ENCODE measurements around the gene GP9.

Gene GP9

GRCh38 chr3:129030611-129031010 lies 30.0 kb upstream of the GP9 start:
- Histone ChIP-seq H3K36me3 (ENCODE audit: insufficient read depth, low read length) (no peaks in the 10 kb centered on the region), H3K4me2 (ENCODE audit: low read depth, low read length, poor library complexity, severe bottlenecking) (no peak overlapping the region), H3K4me3 (ENCODE audit: low read length, poor library complexity, severe bottlenecking) (no peak overlapping the region), H3K27me3 (ENCODE audit: insufficient read depth, low read length, poor library complexity, severe bottlenecking) (no peaks in the 10 kb centered on the region), H3K4me1 (ENCODE audit: insufficient read depth, low read length, poor library complexity, severe bottlenecking) (peaks cover 24% of the 10 kb centered on the region), H3K79me2 (ENCODE audit: insufficient read depth, low read length) (peaks cover 9% of the 10 kb centered on the region; the same call in 1 of the 2 replicates), H4K20me1 (ENCODE audit: insufficient read depth, low read length, poor library complexity, severe bottlenecking) (no peaks in the 10 kb centered on the region), H2AFZ (ENCODE audit: low read length) (no peak overlapping the region), H3F3A (ENCODE audit: low read depth) (peaks cover 4% of the 10 kb centered on the region; the same call in 1 of the 2 replicates), H3K9me2 (replicated peaks; ENCODE audit: low read depth, low read length) (no peaks in the 10 kb centered on the region), H3K9me3 (ENCODE audit: insufficient read depth, low read depth, low read length) (no peaks in the 10 kb centered on the region), H3K9ac (ENCODE audit: low read depth, low read length, poor library complexity, severe bottlenecking) (no peak overlapping the region)
- no peak for TF ChIP-seq EZH2phosphoT487 (IDR thresholded peaks at IDR 0.05; ENCODE audit: borderline replicate concordance)

- H3K4me1 ChIP-seq (ENCODE audit: insufficient read depth, low read length, poor library complexity, severe bottlenecking), result peaks cover 21% of the 10 kb centered on the region
- H3K79me2 ChIP-seq (ENCODE audit: insufficient read depth, low read length), result no peaks in the 10 kb centered on the region
- no peak overlapping the region for H3K4me3 ChIP-seq (ENCODE audit: low read length, poor library complexity, severe bottlenecking)
- H3K4me2 ChIP-seq (ENCODE audit: low read depth, low read length, poor library complexity, severe bottlenecking), result no peak overlapping the region
- no peaks in the 10 kb centered on the region for H3K9me3 ChIP-seq (ENCODE audit: insufficient read depth, low read depth, low read length)
- no peaks in the 10 kb centered on the region for H4K20me1 ChIP-seq (ENCODE audit: insufficient read depth, low read length, poor library complexity, severe bottlenecking)
- H3K36me3 ChIP-seq (ENCODE audit: insufficient read depth, low read length), result no peaks in the 10 kb centered on the region
- no peaks in the 10 kb centered on the region for H3K27me3 ChIP-seq (ENCODE audit: insufficient read depth, low read length, poor library complexity, severe bottlenecking)
- no peak overlapping the region for H3K9ac ChIP-seq (ENCODE audit: low read depth, low read length, poor library complexity, severe bottlenecking)
- H3F3A ChIP-seq (ENCODE audit: low read depth), result peaks cover 4% of the 10 kb centered on the region; the same call in 1 of the 2 replicates
- H3K9me2 ChIP-seq (replicated peaks; ENCODE audit: low read depth, low read length), result no peaks in the 10 kb centered on the region
- TF ChIP-seq CTCF (conservative IDR thresholded peaks at IDR 0.05; ENCODE audit: low read length) (no peak), EZH2phosphoT487 (IDR thresholded peaks at IDR 0.05; ENCODE audit: borderline replicate concordance) (no peak)
- H2AFZ ChIP-seq (ENCODE audit: low read length), result no peak overlapping the region
Measured at GRCh38 chr3:129031476-129032215, 28.9 kb upstream of the GP9 start.

- H3K9me3 ChIP-seq (ENCODE audit: insufficient read depth, low read depth, low read length), result no peaks in the 10 kb centered on the region
- H3K4me2 ChIP-seq (ENCODE audit: low read depth, low read length, poor library complexity, severe bottlenecking), result no peak overlapping the region
- no peaks in the 10 kb centered on the region for H3K27me3 ChIP-seq (ENCODE audit: insufficient read depth, low read length, poor library complexity, severe bottlenecking)
- no peaks in the 10 kb centered on the region for H3K9me2 ChIP-seq (replicated peaks; ENCODE audit: low read depth, low read length)
- H2AFZ ChIP-seq (ENCODE audit: low read length), result no peak overlapping the region
- no peaks in the 10 kb centered on the region for H4K20me1 ChIP-seq (ENCODE audit: insufficient read depth, low read length, poor library complexity, severe bottlenecking)
- TF ChIP-seq CTCF (conservative IDR thresholded peaks at IDR 0.05; ENCODE audit: low read length), result no peak
- TF ChIP-seq EZH2phosphoT487 (IDR thresholded peaks at IDR 0.05; ENCODE audit: borderline replicate concordance), result no peak
- no peak overlapping the region for H3K9ac ChIP-seq (ENCODE audit: low read depth, low read length, poor library complexity, severe bottlenecking)
- no peaks in the 10 kb centered on the region for H3K79me2 ChIP-seq (ENCODE audit: insufficient read depth, low read length)
- peaks cover 17% of the 10 kb centered on the region for H3K4me1 ChIP-seq (ENCODE audit: insufficient read depth, low read length, poor library complexity, severe bottlenecking)
- H3F3A ChIP-seq (ENCODE audit: low read depth), result peaks cover 4% of the 10 kb centered on the region; the same call in 1 of the 2 replicates
- no peaks in the 10 kb centered on the region for H3K36me3 ChIP-seq (ENCODE audit: insufficient read depth, low read length)
- H3K4me3 ChIP-seq (ENCODE audit: low read length, poor library complexity, severe bottlenecking), result no peak overlapping the region
Measured at GRCh38 chr3:129032716-129033115, 27.9 kb upstream of the GP9 start.

- no peaks in the 10 kb centered on the region for H3K27me3 ChIP-seq (ENCODE audit: insufficient read depth, low read length, poor library complexity, severe bottlenecking)
- no peaks in the 10 kb centered on the region for H3K9me2 ChIP-seq (replicated peaks; ENCODE audit: low read depth, low read length)
- H2AFZ ChIP-seq (ENCODE audit: low read length), result no peak overlapping the region
- H4K20me1 ChIP-seq (ENCODE audit: insufficient read depth, low read length, poor library complexity, severe bottlenecking), result no peaks in the 10 kb centered on the region
- no peak for TF ChIP-seq CTCF (conservative IDR thresholded peaks at IDR 0.05; ENCODE audit: low read length)
- TF ChIP-seq EZH2phosphoT487 (IDR thresholded peaks at IDR 0.05; ENCODE audit: borderline replicate concordance), result no peak
- no peaks in the 10 kb centered on the region for H3K79me2 ChIP-seq (ENCODE audit: insufficient read depth, low read length)
- no peak overlapping the region for H3K9ac ChIP-seq (ENCODE audit: low read depth, low read length, poor library complexity, severe bottlenecking)
- H3F3A ChIP-seq (ENCODE audit: low read depth), result peaks cover 4% of the 10 kb centered on the region; the same call in 1 of the 2 replicates
- H3K4me1 ChIP-seq (ENCODE audit: insufficient read depth, low read length, poor library complexity, severe bottlenecking), result peaks cover 17% of the 10 kb centered on the region
- no peaks in the 10 kb centered on the region for H3K36me3 ChIP-seq (ENCODE audit: insufficient read depth, low read length)
- no peaks in the 10 kb centered on the region for H3K9me3 ChIP-seq (ENCODE audit: insufficient read depth, low read depth, low read length)
- no peak overlapping the region for H3K4me2 ChIP-seq (ENCODE audit: low read depth, low read length, poor library complexity, severe bottlenecking)
- H3K4me3 ChIP-seq (ENCODE audit: low read length, poor library complexity, severe bottlenecking), result no peak overlapping the region
Measured at GRCh38 chr3:129033151-129033550, 27.4 kb upstream of the GP9 start.

Data from Loucy (cell line).